Measurements from ENCODE around the gene USP10. TPM values are rescaled to one million over a fixed set of nuclear protein-coding genes. Genes with fewer than 3 reads are reported as not detected.

Gene USP10
- total RNA-seq, 1 experiment from 2014 or later = 203 TPM

GRCh38 chr16:84795329-84796053 lies 95.7 kb downstream of the USP10 start:
- no peaks in the 10 kb centered on the region for H4K20me1 ChIP-seq (ENCODE audit: control insufficient read depth, insufficient read depth, insufficient read length)
- H3K14ac ChIP-seq (ENCODE audit: insufficient read depth, low read length) = no peak overlapping the region
- no peak overlapping the region for H2BK20ac ChIP-seq (ENCODE audit: low read depth, low read length, poor library complexity, severe bottlenecking)
- H3T11ph ChIP-seq (ENCODE audit: low read length) = no peak overlapping the region
- Mint-ChIP-seq H3K27ac (no peak overlapping the region; a peak in 1 of 7 replicates), H3K27me3 (ENCODE audit: low read depth) (no peaks in the 10 kb centered on the region), H3K4me1 (0 out of 4 replicates have a peak, but pooled peaks cover 0 to 4% of the 10 kb centered on the region in 2 experiments), H3K4me3 (no peak overlapping the region), H3K9me3 (no peaks in the 10 kb centered on the region), H3K36me3 (ENCODE audit: insufficient read depth in 1 of 3, low read depth in 3 of 3) (no peaks in the 10 kb centered on the region)
- TF ChIP-seq CTCF (conservative IDR thresholded peaks at IDR 0.05) = no peak
- DNase-seq = no peak
- no peaks in the 10 kb centered on the region for H3K9me3 ChIP-seq (ENCODE audit: control insufficient read depth, low read depth, low read length)
- no peak overlapping the region for H4K5ac ChIP-seq (ENCODE audit: insufficient read length, low read depth, low read length)
- WGBS (ENCODE audit: extremely low coverage, insufficient read length, low lambda C conversion rate) = no CpG with 5 or more reads among the region's 22 CpGs
- H3K4me2 ChIP-seq (ENCODE audit: insufficient read depth, insufficient read length, low read length) = no peak overlapping the region
- no peak overlapping the region for H3K9ac ChIP-seq (ENCODE audit: extremely low read depth, insufficient read length, low read length)
- no peak overlapping the region for H2BK12ac ChIP-seq (ENCODE audit: insufficient read length, low read depth, low read length)
- H3K23me2 ChIP-seq (ENCODE audit: insufficient read length, low read depth, low read length, poor library complexity, severe bottlenecking) = no peaks in the 10 kb centered on the region
- H3K18ac ChIP-seq (ENCODE audit: insufficient read length, low read depth, low read length) = no peak overlapping the region
- H3K27ac ChIP-seq (ENCODE audit: insufficient read length, low read depth, low read length) = no peak overlapping the region
- no peaks in the 10 kb centered on the region for H3K79me2 ChIP-seq (ENCODE audit: insufficient read depth, low read length)
- no peak overlapping the region for H2BK5ac ChIP-seq (ENCODE audit: insufficient read length, low read length)
- no peak overlapping the region for H4K8ac ChIP-seq (replicated peaks; ENCODE audit: insufficient read length, low read depth, low read length)
- no peak overlapping the region for H2BK120ac ChIP-seq (ENCODE audit: low read depth, low read length, poor library complexity, severe bottlenecking)
- no peak overlapping the region for H3K56ac ChIP-seq (ENCODE audit: insufficient read length, low read depth, low read length)
- H3K4ac ChIP-seq (ENCODE audit: low read depth, low read length) = no peak overlapping the region
- no peak overlapping the region for H2AFZ ChIP-seq (ENCODE audit: low read length)
- no peaks in the 10 kb centered on the region for H3K27me3 ChIP-seq (ENCODE audit: insufficient read depth, low read length)
- no peak overlapping the region for H2BK15ac ChIP-seq (ENCODE audit: low read depth, low read length)
- no peak overlapping the region for H4K91ac ChIP-seq (ENCODE audit: insufficient read length, low read depth, low read length)
- H2AK5ac ChIP-seq (ENCODE audit: insufficient read length, low read length) = no peak overlapping the region
- H3K23ac ChIP-seq (ENCODE audit: insufficient read length, low read depth, low read length) = no peak overlapping the region
- H3K4me1 ChIP-seq (ENCODE audit: insufficient read depth, low read length) = no peaks in the 10 kb centered on the region
- H3K79me1 ChIP-seq (ENCODE audit: insufficient read depth, low read depth, low read length, poor library complexity, severe bottlenecking) = no peaks in the 10 kb centered on the region

All from H9 (cell line).